GM06990 (cell line): ENCODE results near the gene MCEMP1.

ENCODE experiments used
- DNase-seq: peaks from one replicate; pipeline ENCODE4 v3.0.0-alpha.2; 2011; ENCODE audit not compliant: insufficient read length; ENCODE audit errors: extremely low read depth
- H3K27me3 ChIP-seq: replicated peaks from 2 replicates; pipeline ENCODE4 v1.6.0; 2011; ENCODE audit warnings: low read length; ENCODE audit not compliant: control insufficient read depth, insufficient read depth
- H3K36me3 ChIP-seq: 2 replicates; pipeline ENCODE4 v1.5.1; 2011; ENCODE audit warnings: low read length; ENCODE audit not compliant: control insufficient read depth, insufficient read depth
- H3K4me3 ChIP-seq: replicated peaks from 2 replicates; pipeline ENCODE4 v1.5.1; 2011; ENCODE audit warnings: low read depth, mild to moderate bottlenecking, control low read depth, low read length
- TF ChIP-seq, protein P1 (sequence below): IDR thresholded peaks from 2 replicates; pipeline ENCODE4 v1.5.1; 2011; ENCODE audit warnings: low read length, control low read depth, mild to moderate bottlenecking, inconsistent platforms; ENCODE audit not compliant: insufficient read depth, poor library complexity, severe bottlenecking

Gene MCEMP1

DNA sequence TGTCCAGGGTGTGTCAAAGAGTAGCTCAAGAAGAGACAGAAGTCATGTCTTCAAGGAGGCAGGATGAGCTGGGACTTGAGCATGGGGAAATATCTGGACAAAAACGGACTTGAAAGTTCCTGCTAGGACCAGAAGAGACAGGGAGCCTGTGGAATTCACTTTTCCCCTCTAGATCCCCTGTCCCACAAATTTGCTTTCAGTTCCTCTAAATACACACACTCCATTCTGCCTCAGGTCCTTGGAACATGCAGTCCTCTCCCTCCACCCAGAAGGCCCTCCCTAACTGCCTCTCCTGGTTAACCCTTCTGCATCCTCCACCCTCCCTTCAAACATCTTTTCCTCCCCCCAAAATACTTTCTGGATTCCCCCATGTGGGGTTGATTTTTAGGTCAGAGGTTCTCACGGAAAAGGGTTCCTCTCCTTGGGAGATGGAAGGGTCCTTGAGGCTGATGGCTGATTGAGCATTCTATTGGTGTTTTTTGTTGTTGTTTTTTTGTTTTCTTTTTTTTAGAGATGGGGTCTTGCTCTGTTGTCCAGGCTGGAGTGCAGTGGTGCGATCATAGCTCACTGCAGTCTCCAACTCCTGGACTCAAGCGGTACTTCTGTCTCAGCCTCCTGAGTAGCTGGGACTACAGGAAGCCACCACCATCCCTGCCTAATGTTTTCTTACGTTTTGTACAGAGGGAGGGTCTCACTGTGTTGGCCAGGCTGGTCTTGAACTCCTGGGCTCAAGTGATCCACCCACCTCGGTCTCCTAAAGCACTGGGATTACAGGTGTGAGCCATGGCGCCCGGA lies 14.9 kb upstream of the MCEMP1 start:
- Histone ChIP-seq H3K4me3 (no peak overlapping the region), H3K27me3 (no peaks in the 10 kb centered on the region; the same call in 1 of the 2 replicates), H3K36me3 (no peaks in the 10 kb centered on the region)
- TF ChIP-seq, protein P1, sequence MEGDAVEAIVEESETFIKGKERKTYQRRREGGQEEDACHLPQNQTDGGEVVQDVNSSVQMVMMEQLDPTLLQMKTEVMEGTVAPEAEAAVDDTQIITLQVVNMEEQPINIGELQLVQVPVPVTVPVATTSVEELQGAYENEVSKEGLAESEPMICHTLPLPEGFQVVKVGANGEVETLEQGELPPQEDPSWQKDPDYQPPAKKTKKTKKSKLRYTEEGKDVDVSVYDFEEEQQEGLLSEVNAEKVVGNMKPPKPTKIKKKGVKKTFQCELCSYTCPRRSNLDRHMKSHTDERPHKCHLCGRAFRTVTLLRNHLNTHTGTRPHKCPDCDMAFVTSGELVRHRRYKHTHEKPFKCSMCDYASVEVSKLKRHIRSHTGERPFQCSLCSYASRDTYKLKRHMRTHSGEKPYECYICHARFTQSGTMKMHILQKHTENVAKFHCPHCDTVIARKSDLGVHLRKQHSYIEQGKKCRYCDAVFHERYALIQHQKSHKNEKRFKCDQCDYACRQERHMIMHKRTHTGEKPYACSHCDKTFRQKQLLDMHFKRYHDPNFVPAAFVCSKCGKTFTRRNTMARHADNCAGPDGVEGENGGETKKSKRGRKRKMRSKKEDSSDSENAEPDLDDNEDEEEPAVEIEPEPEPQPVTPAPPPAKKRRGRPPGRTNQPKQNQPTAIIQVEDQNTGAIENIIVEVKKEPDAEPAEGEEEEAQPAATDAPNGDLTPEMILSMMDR: no peak
- DNase-seq: no peak

DNA sequence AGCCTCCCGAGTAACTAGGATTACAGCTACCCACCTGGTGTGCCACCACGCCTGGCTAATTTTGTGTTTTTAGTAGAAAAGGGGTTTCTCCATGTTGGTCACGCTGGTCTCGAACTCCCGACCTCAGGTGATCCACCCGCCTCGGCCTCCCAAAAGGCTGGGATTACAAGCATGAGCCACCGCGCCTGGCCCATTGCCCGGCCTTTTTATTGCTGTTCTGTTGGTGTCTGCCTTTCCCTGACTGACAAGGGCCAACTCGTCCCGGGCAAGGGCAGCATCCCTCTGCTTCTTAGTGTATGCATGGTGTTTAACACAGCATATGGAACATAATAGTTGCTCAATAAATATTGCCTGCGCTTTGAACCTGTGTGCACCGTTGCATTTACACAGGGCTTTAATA lies 14.2 kb upstream of the MCEMP1 start:
- no peak overlapping the region for H3K4me3 ChIP-seq
- H3K36me3 ChIP-seq: no peaks in the 10 kb centered on the region
- DNase-seq: no peak
- H3K27me3 ChIP-seq: no peaks in the 10 kb centered on the region; the same call in 1 of the 2 replicates
- TF ChIP-seq, protein P1: no peak

DNA sequence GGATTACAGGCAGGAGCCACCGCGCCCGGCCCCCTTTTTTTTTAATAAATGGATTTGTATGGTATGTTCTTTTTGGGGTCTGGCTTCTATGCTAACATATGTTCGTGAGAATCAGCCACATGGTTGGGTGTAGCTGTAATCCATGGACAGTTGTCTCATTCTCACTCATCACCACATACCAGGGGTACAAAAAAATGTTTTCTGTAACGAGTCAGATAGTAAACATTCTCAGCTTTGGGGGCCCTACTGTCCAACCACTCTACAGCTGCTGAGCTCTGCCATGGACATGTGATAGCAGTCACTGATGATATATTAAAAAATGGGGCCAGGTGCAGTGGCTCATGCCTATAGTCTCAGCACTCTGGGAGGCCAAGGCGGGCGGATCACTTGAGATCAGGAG lies 13.2 kb upstream of the MCEMP1 start:
- H3K27me3 ChIP-seq: no peaks in the 10 kb centered on the region; the same call in 1 of the 2 replicates
- no peak for DNase-seq
- H3K4me3 ChIP-seq: no peak overlapping the region
- H3K36me3 ChIP-seq: no peaks in the 10 kb centered on the region
- TF ChIP-seq, protein P1: no peak

DNA sequence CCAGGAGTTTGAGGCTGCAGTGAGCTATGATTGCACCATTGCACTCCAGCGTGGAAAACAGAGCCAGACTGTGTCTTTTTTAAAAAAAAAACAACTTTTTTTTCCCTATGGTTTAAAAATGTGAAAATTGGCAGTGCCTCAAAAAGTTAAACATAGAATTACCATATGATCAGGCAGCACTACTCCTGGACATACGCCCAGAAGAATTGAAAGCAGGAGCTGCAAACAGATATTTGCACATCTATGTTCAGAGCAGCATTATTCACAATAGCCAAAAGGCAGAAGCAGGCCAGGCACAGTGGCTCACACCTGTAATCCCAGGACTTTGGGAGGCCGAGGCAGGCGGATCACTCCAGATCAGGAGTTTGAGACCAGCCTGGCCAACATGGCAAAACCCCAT lies 11.8 kb upstream of the MCEMP1 start:
- TF ChIP-seq, protein P1: no peak
- Histone ChIP-seq H3K4me3 (no peak overlapping the region), H3K27me3 (no peaks in the 10 kb centered on the region; the same call in 1 of the 2 replicates), H3K36me3 (no peaks in the 10 kb centered on the region)
- no peak for DNase-seq

DNA sequence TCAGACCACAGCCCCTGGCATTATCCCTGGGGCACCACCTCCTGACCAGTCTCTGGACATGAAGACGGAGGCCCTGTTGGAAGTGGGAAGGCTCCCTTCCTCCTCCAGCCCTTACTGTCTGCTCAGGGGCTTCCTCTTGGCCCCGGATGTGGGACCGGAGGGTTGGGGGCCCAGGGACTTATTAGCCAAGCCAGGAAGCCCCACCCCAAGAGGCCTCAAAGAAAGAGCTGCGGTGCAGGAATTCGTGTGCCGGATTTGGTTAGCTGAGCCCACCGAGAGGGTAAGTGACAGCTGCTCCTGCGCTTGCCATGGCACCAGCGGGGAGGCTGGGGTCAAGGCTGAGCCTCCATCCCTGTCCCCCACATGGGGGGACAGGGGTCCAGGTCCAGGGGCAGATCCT lies 8.0 kb upstream of the MCEMP1 start, which contains the start of gene RETN:
RETN (plus strand) TSS at position 208 of the 400 bp plus-strand sequence. CDS start 278 bp downstream, outside the sequence.
- Histone ChIP-seq H3K27me3 (no peaks in the 10 kb centered on the region; the same call in 1 of the 2 replicates), H3K36me3 (no peaks in the 10 kb centered on the region), H3K4me3 (no peak within 1 kb of the TSS)
- DNase-seq: no peak
- TF ChIP-seq, protein P1: no peak
